ENCODE measurements around the gene KPNB1. TPM values are rescaled to one million over a fixed set of nuclear protein-coding genes. Genes with fewer than 3 reads are reported as not detected.

KPNB1 gene
- total and polyA plus RNA-seq, 10 of the 15 experiments (the other 5 are each of a cell fraction or from before 2014, with no cell fraction given): 67.8 to 525 (median 246) TPM

GRCh38 chr17:47615766-47616424 lies 33.8 kb upstream of the KPNB1 start:
- Histone ChIP-seq H4K20me1 (ENCODE audit: control insufficient read depth, insufficient read depth) (no peaks in the 10 kb centered on the region), H3K27me3 (replicated peaks in 1 of 2; ENCODE audit: control insufficient read depth in 2 of 2, insufficient read depth in 2 of 2, low read length in 1 of 2) (no peaks in the 10 kb centered on the region), H3K79me2 (ENCODE audit: control insufficient read depth, insufficient read depth, low read length) (no peaks in the 10 kb centered on the region), H3K36me3 (ENCODE audit: control insufficient read depth in 2 of 2, insufficient read depth in 2 of 2, low read length in 1 of 2) (peaks cover 0 to 24% of the 10 kb centered on the region in 2 experiments; a peak in 3 of 4 replicates), H3K27ac (ENCODE audit: control insufficient read depth, insufficient read depth) (no peak overlapping the region), H3K4me2 (ENCODE audit: control insufficient read depth, insufficient read depth) (no peak overlapping the region), H2AFZ (ENCODE audit: control insufficient read depth, low read depth, low read length) (no peak overlapping the region), H3K4me3 (no peak overlapping the region), H3K9ac (ENCODE audit: control insufficient read depth, insufficient read depth, low read length) (no peak overlapping the region), H3K4me1 (ENCODE audit: control insufficient read depth, insufficient read depth, low read length) (no peaks in the 10 kb centered on the region), H3K9me3 (replicated peaks; ENCODE audit: control insufficient read depth, insufficient read depth, low read length) (no peaks in the 10 kb centered on the region)
- FAIRE-seq: peak; percentile 79
- ATAC-seq: peak; percentile 83
- POLR2A ChIA-PET: interaction anchor here (0.6 to 1.1 kb wide), 4 partner anchors 11 to 656 kb away, joined by 3 to 5 read pairs (median 4); no protein-coding TSS in a partner anchor
- CTCF ChIA-PET: interaction anchor here (0.5 to 5.6 kb wide), 29 partner anchors 10 to 630 kb away, joined by 3 to 48 read pairs (median 5); partner anchors contain the start of gene EFCAB13
- WGBS (ENCODE audit: insufficient coverage, insufficient replicate concordance, low lambda C conversion rate, missing lambda C conversion rate): 74% methylated on average over 8 of the region's 8 CpGs
- peak; percentile 16 for DNase-seq (ENCODE audit: low read depth, low spot score)
- in situ Hi-C loops (cut with MboI) (loop anchor here (10.0 kb wide), 1 partner anchor 291 kb away; the partner anchor contains the start of gene EFCAB13), intact Hi-C loops (cut with micrococcal nuclease; ENCODE audit: unreplicated experiment) (loop anchor here (2.0 to 5.0 kb wide), 4 partner anchors 115 to 385 kb away; no protein-coding TSS in a partner anchor)
- RAD21 ChIA-PET (ENCODE audit: unreplicated experiment): interaction anchor here (0.8 to 3.1 kb wide), 12 partner anchors 15 to 386 kb away, joined by 3 to 17 read pairs (median 4); partner anchors contain the start of gene EFCAB13
- SMC1A ChIA-PET (ENCODE audit: uncharacterized antibody, unreplicated experiment): interaction anchor here (0.6 to 3.1 kb wide), 20 partner anchors 9 to 386 kb away, joined by 3 to 24 read pairs (median 4); partner anchors contain the start of gene EFCAB13
- BruUV-seq (replicated peaks): no TSS peak
- TF ChIP-seq TBL1XR1 (IDR thresholded peaks at IDR 0.05; ENCODE audit: low read depth, low read length) (no peak), SMAD5 (IDR thresholded peaks at IDR 0.05; ENCODE audit: low read depth) (no peak), ZNF217 (IDR thresholded peaks at IDR 0.05) (no peak), PKNOX1 (IDR thresholded peaks at IDR 0.05) (no peak), IRF5 (IDR thresholded peaks at IDR 0.05; ENCODE audit: borderline replicate concordance) (no peak), CTCF (IDR thresholded peaks at IDR 0.05 in 2 of 3, conservative IDR thresholded peaks at IDR 0.05 in 1 of 3; ENCODE audit: control insufficient read depth in 2 of 3, extremely low read depth in 1 of 3, insufficient read depth in 1 of 3, low read depth in 3 of 3, low read length in 3 of 3) (peak; percentile 38 to 63 (median 61); a peak in 5 of 6 replicates), NFXL1 (IDR thresholded peaks at IDR 0.05; ENCODE audit: borderline replicate concordance) (no peak), HDAC6 (IDR thresholded peaks at IDR 0.05; ENCODE audit: unreplicated experiment) (no peak), IRF3 (IDR thresholded peaks at IDR 0.05) (no peak), KDM1A (IDR thresholded peaks at IDR 0.05; ENCODE audit: borderline replicate concordance) (no peak), SMARCA5 (IDR thresholded peaks at IDR 0.05) (0 out of 2 replicates have a peak, but pooled peaks have one; percentile 22), EP300 (IDR thresholded peaks at IDR 0.05; ENCODE audit: borderline replicate concordance in 1 of 2, control insufficient read depth in 1 of 2, low read depth in 2 of 2, low read length in 2 of 2) (no peak), CREB1 (IDR thresholded peaks at IDR 0.05; ENCODE audit: low read depth) (no peak), RAD21 (IDR thresholded peaks at IDR 0.05; ENCODE audit: insufficient read depth, low read depth, low read length) (peak; percentile 71), ZBED1 (IDR thresholded peaks at IDR 0.05; ENCODE audit: borderline replicate concordance) (no peak), GATAD2B (conservative IDR thresholded peaks at IDR 0.05; ENCODE audit: low read depth) (no peak), SIX5 (IDR thresholded peaks at IDR 0.05; ENCODE audit: low read depth, low read length, severe bottlenecking) (no peak), IKZF1 (conservative IDR thresholded peaks at IDR 0.05) (no peak)

Data from GM12878 (cell line).